ENCODE measurements around the gene CHST9. TPM values are rescaled to one million over a fixed set of nuclear protein-coding genes. Genes with fewer than 3 reads are reported as not detected.

Gene CHST9
- total RNA-seq, 1 donor from 2014 or later = 5.6 TPM

DNA sequence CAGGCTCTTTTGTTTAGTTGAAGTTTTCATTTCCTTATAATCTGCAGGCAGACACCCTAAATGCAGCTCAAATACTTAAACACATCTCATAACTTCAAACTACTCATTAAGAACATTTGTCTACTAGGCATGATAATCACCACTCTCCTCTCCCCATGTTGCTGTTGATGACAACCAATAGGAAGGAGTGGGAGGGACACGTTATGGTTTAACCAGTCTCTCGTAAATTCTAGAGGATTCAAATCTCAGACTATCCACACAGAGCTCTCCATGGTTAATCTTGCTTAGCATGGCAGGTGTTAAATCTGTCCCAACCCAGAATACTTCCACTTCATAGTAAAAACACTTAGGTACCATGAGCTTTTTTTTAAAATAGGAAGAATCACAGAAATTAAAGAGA, 192.2 kb downstream of the CHST9 start:
- intact Hi-C loops (cut with DNase I) = no loop called here
- Histone ChIP-seq H3K27ac (no peak overlapping the region), H3K27me3 (ENCODE audit: low read depth) (no peaks in the 10 kb centered on the region), H3K4me1 (no peaks in the 10 kb centered on the region), H3K4me3 (no peak overlapping the region), H3K36me3 (no peaks in the 10 kb centered on the region), H3K9me3 (no peaks in the 10 kb centered on the region)
- no peak for DNase-seq
- ATAC-seq = no peak
- TF ChIP-seq, protein P1, sequence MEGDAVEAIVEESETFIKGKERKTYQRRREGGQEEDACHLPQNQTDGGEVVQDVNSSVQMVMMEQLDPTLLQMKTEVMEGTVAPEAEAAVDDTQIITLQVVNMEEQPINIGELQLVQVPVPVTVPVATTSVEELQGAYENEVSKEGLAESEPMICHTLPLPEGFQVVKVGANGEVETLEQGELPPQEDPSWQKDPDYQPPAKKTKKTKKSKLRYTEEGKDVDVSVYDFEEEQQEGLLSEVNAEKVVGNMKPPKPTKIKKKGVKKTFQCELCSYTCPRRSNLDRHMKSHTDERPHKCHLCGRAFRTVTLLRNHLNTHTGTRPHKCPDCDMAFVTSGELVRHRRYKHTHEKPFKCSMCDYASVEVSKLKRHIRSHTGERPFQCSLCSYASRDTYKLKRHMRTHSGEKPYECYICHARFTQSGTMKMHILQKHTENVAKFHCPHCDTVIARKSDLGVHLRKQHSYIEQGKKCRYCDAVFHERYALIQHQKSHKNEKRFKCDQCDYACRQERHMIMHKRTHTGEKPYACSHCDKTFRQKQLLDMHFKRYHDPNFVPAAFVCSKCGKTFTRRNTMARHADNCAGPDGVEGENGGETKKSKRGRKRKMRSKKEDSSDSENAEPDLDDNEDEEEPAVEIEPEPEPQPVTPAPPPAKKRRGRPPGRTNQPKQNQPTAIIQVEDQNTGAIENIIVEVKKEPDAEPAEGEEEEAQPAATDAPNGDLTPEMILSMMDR (IDR thresholded peaks at IDR 0.05) = no peak

DNA sequence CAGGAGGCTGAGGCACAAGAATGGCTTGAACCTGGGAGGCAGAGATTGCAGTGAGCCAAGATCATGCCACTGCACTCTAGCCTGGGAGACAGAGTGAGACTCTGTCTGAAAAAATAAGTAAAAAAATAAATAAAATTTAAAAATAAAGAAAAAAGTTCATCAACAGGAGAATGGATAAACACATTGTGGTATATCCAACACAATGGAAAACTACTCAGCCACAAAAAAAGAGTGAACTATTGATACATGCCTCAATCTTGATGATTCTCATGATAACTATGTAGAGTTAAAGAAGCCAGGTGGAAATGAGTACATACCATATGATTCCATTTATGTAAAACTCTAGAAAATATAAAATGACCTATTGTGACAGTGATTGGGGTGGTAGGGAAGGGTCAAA, 195.3 kb downstream of the CHST9 start:
- DNase-seq (no peak), ATAC-seq (no peak)
- Histone ChIP-seq H3K9me3 (no peaks in the 10 kb centered on the region), H3K36me3 (no peaks in the 10 kb centered on the region), H3K4me3 (no peak overlapping the region), H3K27me3 (ENCODE audit: low read depth) (no peaks in the 10 kb centered on the region), H3K4me1 (no peaks in the 10 kb centered on the region), H3K27ac (no peak overlapping the region)
- intact Hi-C loops (cut with DNase I) = no loop called here
- TF ChIP-seq, protein P1 (IDR thresholded peaks at IDR 0.05) = no peak

DNA sequence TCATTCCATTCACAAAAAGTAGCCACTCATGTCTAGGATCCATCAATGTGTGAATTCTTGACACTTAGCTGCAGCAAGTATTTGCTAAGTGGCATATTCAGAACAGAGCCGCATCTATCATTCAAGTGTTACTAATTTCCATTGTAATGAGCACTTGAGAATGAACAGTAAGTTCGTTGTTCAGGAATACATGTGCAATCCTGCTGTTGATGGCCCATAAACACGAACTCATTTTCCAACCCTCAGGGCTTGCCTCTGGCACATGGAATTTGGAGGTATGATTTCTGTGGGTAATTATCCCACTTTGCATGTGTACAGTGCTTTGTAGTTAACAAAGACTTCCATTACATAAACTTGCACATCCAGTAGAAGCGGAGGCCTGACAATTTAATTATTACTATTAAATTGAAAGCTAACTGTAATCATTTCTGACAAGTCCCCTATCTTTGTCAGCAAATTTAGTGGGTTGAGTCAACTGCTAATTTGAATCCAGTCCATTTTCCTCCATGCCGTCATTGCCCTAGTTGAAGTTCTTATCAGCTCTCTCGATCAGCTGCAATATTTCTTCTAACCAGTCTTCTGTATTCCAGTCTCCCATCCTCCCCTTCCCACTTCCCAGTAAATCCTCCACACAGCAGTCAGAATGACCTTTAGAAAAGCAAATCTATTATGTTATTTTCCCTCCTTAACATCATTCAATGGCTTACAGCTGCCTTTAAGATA, 203.6 kb downstream of the CHST9 start:
- intact Hi-C loops (cut with DNase I) = no loop called here
- TF ChIP-seq, protein P1 (IDR thresholded peaks at IDR 0.05) = no peak
- H3K4me1 ChIP-seq = no peaks in the 10 kb centered on the region
- H3K9me3 ChIP-seq = no peaks in the 10 kb centered on the region
- H3K27me3 ChIP-seq (ENCODE audit: low read depth) = no peaks in the 10 kb centered on the region
- ATAC-seq (no peak), DNase-seq (no peak)
- H3K27ac ChIP-seq = no peak overlapping the region
- H3K4me3 ChIP-seq = no peak overlapping the region
- no peaks in the 10 kb centered on the region for H3K36me3 ChIP-seq

DNA sequence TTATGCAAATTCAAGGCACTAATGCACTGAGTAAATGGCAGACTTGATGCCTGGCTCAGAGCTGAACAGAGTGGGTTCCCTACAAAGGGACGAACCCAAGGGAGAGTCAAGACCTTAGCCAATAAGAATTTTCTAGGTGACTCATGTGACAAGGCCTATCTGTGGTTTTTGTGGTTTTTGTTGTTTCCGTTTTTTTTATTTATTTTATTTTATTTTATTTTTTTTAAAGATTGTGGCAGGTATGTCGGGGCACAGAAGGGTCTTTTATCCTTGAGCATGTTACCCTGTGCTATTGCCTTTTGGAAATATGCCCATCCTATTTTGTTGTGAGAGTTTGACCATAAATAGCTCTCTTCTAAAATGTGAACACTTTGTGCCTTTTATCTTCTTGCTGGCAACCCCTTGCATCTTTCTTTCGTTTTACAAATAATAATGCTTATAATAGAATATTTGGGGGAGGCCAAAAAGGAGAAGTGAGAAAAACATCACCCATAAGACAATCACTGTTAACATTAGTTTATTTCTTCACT, 206.2 kb downstream of the CHST9 start:
- Histone ChIP-seq H3K27me3 (ENCODE audit: low read depth) (no peaks in the 10 kb centered on the region), H3K27ac (no peak overlapping the region), H3K4me3 (no peak overlapping the region), H3K9me3 (no peaks in the 10 kb centered on the region), H3K36me3 (no peaks in the 10 kb centered on the region), H3K4me1 (no peaks in the 10 kb centered on the region)
- TF ChIP-seq, protein P1 (IDR thresholded peaks at IDR 0.05) = no peak
- no peak for ATAC-seq
- intact Hi-C loops (cut with DNase I) = no loop called here
- no peak for DNase-seq

DNA sequence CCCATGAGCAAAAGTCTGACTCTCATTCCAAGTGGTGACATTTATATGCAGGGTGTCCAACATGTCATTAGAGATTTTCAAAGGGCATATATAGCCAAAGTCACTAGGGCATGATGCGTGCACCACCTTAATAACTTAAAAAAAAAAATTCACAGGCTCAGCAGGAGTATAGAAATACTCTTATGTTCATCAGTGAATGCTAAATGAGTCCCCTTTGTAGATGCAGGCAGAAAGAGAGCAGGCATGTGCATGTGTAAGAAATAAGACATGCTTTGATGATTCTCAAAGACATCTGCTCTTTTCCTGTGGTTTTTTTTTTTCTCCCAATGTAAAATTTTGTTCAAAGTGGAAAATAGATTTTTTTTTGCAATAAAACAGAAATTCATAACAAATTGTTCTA, 207.3 kb downstream of the CHST9 start:
- DNase-seq (no peak), ATAC-seq (no peak)
- Histone ChIP-seq H3K4me1 (no peaks in the 10 kb centered on the region), H3K36me3 (no peaks in the 10 kb centered on the region), H3K27me3 (ENCODE audit: low read depth) (no peaks in the 10 kb centered on the region), H3K4me3 (no peak overlapping the region), H3K9me3 (no peaks in the 10 kb centered on the region), H3K27ac (no peak overlapping the region)
- TF ChIP-seq, protein P1 (IDR thresholded peaks at IDR 0.05) = no peak
- intact Hi-C loops (cut with DNase I) = no loop called here
